ENCODE measurements around the gene USP32.
"Not testable (repeated sequence)": the region's sequence is repeated elsewhere in the genome, so short reads cannot be mapped to it uniquely, and the experiment has no call there.

USP32 gene

DNA sequence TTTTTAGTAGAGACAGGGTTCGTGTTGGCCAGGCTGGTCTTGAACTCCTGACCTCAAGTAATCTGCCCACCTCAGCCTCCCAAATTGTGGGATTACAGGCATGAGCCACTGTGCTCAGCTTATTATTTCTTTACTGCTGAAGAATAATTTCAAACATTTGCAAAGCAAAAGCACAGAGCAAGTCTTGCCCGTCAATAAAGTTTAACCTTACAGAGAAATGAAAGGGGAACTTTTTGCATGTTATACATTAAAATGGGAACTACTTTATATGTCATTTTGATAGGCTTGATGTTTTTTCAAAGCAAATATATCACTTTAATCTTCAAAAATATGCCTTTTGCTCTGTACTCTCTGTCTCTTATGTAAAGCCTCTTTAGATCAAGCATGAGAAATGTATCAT is 173.2 kb downstream of the USP32 start:
- DNase-seq: not testable (repeated sequence)

DNA sequence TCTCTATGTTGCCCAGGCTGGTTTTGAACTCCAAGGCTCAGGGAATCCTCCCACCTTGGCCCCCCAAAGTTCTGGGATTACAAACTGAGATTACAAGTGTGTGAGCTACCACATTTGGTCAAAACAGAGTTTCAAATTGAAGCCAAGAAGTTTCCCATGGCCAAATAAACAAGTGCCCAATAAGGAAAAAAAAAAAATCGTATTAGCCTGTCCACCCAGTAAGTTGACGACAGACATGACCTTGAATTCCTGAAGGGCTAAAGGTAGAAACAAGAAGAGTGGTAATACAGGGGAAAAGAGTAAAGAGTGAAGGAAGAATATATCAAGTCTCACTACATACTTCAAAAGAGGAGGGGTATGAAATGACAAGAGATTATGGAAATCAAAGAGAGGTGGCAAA is 176.0 kb downstream of the USP32 start:
- not testable (repeated sequence) for DNase-seq

DNA sequence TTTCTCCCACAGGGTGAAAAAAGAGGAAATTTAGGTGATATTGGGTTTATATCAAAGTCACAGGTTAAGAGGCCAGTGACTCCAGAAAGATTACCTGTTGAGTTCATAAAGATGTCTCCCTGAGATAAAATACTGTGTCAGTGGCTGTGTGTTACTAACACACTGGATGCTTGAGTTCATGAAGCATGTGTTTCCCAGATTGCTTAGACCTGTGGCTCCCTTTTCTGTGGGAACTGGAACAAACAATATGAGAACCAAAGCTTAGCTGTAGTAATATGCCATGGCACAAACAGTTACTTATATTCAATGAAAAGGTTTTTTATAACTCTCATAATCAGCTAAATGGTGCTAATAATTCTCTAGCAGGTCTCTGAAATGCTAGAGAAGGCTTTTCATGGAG is 180.7 kb downstream of the USP32 start:
- DNase-seq: not testable (repeated sequence)

DNA sequence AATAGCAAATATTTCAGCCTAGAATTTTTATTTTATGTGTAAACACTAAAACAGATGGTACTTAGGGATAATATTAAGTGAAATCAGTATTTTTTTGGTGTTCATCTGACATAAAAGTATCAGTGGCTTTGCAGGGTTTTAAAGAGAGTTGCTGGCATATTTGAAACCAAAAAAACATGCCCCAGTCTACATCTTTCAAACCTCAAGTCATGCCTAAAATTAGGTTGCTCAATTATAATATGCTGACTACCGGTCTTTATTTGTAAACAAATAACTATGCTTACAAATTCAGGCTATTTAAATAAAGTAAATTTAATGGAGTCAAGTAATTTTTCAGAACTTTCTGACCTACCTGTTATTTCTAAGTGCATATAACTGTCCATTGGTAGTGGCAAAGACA is 183.6 kb downstream of the USP32 start:
- not testable (repeated sequence) for DNase-seq

DNA sequence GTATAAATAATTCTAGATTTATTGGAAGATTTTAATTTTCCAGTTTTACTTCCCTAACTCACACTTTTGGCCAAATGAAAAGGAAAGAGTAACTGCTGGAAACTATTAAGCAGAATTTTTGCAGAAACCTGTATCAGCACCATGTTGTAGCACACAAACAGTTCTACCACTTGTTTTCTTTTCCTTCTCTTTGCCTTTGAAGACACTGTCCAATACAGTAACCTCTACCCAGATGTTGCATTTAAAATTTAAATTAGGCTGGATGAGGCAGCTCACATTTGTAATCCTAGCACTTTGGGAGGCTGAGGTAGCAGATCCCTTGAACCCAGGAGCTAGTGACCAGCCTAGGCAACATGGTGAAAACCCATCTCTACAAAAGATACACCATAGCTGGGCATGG is 186.2 kb downstream of the USP32 start:
- not testable (repeated sequence) for DNase-seq

DNA sequence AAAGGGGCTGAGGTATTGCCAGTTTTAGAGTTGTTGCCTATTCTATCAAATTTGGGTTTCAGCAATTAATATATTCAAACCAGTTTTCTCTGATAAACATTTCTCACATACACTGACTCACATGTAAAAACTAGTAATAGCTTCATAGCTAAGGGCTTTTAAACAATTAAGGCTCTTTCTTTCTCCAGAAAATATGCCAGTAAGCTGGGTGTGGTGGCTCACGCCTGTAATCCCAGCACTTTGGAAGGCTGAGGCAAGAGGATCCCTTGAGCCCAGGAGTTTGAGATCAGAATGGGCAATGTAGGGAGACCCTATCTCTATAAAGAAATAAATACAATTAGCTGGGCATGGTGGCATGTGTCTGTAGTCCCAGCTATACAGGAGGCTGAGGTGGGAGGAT is 193.3 kb downstream of the USP32 start:
- not testable (repeated sequence) for DNase-seq

DNA sequence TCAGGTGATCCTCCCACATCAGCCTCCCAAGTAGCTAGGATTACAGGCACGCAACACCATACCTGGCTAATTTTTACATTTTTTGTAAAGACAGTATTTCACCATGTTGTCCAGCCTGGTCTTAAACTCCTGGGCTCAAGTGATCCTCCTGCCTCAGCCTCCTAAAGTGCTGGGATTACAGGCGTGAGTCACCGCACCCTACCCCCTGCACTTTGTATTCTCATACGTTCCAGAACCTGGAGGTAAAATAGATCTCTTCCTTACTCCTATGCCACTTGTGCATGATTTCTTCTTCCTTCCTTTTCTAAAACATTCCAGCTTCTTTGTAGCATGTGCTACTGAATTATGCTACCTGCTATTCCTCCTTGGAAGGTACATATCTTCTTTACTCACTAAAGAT is 197.8 kb downstream of the USP32 start:
- DNase-seq: not testable (repeated sequence)

DNA sequence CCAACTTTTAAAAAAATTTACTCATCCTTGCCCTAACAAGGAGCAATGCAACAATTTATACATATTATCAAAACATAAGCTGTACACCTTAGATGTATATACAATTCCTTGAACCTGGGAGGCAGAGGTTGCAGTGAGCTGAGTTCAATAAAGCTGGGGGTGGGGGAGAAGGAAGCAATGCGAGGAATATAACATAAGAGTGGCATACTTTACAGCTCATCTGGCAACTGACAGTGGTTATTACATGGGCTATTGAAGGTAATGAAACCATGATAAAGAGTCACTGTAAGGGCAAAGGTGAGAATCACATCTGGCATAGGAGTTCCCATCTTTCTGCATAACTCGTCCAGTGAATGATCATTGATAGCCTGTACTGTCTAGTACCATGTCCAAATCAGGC is 198.5 kb downstream of the USP32 start:
- DNase-seq: no peak

DNA sequence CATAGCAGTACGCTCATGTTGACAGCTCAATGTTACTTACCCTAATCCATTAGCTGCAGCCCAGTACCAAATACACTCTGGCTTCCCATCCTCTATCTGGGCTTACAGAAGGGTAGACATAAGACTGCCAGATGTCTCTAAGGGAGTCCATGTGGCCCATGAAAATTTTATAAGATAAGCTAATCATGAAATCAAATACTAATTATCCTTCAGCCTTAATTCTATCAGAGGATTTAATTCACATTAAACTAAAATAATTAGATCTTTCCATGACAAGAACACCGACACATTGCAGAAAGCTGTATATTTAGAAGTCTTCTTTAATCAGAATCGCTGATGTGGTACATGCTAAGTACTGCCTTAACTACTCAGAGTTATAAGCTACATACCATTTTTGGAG is 198.9 kb downstream of the USP32 start:
- DNase-seq: not testable (repeated sequence)

DNA sequence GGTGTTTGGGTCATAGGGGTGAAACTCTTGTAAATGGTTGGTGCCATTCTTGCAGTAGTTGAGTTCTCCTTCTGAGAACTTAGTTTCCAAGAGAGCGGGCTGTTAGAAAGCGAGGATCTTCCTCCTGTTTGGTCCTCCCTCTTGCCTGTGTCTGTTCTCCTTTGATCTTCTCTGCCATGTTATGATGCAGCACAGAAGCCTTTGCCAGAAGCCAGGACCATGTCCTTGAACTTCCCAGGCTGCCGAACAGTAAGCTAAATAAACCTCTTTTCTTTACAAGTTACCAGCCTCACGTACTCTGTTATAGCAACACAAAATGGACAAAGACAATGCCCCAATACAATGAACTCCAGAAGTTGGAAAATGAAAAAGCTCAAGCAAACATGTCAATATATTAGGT is 201.9 kb downstream of the USP32 start:
- not testable (repeated sequence) for DNase-seq

DNA sequence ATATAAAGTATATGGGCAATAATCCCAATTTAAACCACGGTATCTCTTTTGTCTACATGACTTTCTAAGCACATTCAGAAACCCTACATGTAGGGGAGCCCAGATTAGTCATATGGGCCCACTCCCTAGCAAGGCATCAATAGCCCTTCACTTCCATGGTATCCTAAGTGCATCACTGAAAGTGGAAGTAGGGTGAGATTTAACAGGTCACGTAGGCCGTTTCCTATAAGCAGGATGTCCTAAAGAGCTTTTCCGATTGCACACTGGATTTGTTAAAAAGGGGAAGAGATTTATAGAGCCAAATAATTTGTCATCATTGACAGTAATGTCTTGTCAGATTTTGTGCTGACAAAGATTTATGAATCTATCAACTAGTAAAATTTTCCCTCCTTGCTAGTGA is 203.2 kb downstream of the USP32 start:
- DNase-seq: no peak

DNA sequence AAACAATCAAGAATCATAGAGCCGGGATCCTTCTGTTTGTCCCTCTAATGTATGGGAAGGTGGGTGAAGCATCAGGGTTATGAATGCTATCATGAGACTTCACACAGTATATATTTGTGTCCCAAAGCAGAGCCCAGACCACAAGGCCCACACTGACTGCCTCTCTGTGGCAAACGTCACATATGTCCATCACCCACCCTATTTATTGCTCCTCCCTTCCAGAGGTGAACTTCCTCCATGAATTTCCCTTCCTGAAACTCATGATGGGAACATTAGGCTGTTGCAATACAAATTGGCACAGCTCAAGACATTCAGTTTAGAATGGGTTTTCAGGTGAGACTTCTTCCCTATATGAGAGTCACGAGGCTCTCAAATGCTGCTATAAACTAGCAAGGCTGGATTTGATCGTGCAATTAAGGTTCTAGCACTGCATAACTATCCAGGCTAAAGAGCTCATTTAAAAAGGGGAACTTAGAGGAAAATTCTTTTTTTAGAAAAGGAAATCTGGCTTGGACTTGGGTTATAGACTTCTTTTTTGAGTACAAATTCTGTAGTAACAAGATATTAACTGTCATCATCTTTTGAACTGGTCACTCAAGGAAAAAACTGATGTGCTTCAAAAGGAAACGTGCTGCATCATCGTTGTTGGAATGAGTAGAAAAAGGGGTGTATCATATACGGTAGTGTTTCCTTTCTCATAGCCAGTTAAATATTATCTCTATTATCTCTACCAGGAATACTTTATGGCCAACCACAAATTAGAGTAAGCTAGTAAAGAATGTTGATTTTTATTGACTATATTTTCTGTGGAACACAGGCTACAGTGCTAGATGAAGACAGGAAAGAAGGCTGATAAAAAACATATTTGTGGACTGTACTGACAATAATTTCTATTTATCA is 204.8 kb downstream of the USP32 start:
- not testable (repeated sequence) for DNase-seq

DNA sequence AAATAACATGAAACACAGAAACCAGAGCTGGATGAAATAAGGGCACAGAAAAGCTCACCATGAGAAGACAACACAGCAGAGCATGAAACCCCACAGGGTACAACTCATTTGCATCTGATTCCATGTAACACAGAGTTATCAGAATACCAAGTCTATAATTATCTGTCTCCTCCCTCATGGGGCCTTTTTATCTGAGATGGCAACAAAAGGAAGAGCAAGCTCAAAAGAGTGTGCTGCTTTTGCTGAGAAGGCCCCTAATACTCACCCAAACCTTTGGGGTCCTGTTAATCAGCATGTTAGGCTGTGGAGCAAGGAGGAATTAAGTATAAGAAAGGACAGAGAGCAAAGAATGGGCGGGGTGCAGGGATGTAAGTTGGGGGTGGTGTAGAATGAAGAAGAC is 205.6 kb downstream of the USP32 start:
- not testable (repeated sequence) for DNase-seq

DNA sequence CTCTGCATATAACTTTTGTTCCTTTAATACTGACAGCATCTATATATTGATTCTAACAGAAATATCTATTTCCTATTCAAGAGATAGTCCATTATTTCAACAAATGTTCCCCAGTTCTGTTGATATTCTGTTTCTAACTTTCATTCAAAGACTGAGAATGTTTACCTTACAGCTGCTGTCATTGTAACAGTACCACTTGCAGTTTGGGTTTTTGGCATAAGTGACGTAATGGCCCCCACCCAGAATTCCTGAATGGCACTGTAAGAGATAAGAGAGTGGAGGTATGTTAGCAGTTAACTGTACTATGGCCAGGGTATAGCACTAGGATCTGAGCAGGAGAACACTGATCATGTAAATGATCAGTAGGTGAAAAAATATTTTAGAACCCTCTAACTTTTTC is 211.6 kb downstream of the USP32 start:
- DNase-seq: not testable (repeated sequence)

DNA sequence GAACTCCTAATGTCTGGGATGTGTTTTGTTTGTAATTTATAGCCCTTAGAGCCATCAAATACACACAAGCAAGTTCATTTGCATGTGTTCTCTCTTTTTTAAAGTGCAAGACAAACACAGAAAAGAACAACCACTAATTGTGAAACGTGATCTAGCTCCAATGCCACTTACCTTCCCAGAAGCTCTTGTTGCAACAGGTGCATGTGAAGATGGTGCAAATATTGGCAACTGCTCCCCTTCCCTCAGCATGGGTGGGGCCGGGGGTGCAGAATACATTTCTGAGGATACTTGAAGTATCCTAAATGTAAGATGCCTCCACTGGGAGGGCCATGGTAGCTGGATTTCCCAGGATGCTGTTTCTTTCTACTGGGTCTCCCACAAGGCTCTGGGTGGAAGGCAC is 213.8 kb downstream of the USP32 start:
- DNase-seq: peak; percentile 77

DNA sequence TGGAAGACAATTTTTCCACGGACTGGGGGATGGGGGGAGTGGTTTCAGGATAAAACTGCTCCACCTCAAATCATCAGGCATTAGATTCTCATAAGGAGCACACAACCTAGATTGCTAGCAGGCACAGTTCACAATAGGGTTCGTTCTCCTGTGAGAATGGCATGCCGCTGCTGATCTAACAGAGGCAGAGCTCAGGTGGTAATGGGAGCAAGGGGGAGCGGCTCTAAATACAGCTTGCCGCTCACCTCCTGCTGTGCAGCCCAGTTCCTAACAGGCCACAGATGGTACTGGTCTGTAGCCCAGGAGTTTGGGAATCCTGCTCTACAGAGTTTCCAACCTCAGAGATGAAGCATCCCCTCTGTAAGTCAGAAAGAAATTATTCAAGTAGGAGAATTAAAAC is 215.2 kb downstream of the USP32 start:
- not testable (repeated sequence) for DNase-seq

DNA sequence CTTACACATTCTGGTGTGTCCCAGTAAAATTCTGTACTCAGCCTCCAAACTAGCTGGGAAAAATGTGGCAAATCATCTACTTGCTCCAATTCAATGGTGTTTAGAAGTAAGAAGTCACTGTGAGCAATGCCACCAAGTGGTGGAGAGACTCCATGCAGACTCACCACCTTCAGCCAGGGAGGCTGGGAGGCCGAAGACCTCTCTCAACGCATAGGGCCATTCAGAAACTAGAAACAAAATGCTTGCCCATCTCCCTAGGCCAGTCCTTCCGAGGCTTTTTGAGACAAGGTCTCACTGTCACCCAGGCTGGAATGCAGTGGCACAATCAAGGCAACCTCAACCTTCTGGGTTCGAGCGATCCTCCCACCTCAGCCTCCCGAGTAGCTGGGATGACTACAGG is 217.2 kb downstream of the USP32 start:
- not testable (repeated sequence) for DNase-seq

DNA sequence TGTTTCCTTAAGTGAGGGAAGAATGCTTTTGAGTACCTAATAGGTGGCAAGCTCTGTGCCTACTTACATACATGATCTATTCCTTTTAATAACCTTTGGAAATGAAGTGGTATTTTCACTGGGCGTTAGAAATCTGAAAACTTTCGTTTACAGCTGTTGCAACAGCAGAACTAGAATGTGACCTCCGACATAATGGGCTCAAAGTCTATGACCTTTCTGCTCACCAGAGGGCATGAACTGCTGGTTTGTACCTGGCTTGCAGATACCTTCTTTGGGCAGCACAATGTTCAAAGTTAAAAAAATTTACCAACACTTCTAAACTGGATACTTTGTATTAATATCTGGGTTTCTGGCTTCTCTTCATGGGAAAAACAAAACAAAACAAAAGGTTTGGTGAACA is 217.9 kb downstream of the USP32 start:
- no peak for DNase-seq

DNA sequence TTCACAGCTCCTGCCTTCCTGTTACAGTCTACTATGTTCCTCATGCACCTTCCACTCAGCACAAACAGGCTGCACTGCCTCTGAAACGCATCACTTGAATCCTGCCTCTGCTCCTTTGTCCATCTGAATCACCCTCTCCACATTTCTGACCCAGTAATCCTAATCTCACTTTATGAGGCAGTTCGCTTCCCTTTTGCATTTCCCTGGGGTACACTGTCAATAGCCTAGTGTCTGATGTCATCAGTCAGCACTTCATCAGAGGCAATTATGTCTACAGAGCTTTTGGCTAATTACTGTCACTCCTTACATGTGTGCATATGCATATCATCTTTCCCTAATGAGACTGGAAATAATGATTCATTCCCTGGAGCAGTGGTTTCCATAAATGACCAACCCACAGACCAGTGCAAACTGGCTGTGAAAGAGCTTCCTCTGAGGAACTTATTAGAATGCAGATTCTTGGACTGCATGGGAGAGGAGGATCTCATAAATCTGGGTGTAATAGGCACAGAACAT is 218.6 kb downstream of the USP32 start:
- no peak for DNase-seq

DNA sequence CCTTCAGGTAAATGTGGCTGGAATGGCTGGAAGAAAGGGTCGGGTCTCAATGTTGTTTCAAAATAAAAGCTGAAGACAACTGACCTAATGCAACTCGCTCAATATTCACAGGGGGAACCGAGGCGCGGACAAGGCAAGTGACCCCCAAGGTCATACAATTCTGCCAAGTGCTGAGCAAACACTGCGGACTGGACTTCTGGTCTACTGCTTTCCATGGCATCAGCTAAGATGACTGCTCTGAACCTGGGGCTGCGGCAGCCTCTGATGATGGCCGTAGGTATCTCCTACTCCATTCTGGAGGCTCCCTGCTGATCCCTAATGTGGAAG is 220.2 kb downstream of the USP32 start:
- DNase-seq: no peak

DNA sequence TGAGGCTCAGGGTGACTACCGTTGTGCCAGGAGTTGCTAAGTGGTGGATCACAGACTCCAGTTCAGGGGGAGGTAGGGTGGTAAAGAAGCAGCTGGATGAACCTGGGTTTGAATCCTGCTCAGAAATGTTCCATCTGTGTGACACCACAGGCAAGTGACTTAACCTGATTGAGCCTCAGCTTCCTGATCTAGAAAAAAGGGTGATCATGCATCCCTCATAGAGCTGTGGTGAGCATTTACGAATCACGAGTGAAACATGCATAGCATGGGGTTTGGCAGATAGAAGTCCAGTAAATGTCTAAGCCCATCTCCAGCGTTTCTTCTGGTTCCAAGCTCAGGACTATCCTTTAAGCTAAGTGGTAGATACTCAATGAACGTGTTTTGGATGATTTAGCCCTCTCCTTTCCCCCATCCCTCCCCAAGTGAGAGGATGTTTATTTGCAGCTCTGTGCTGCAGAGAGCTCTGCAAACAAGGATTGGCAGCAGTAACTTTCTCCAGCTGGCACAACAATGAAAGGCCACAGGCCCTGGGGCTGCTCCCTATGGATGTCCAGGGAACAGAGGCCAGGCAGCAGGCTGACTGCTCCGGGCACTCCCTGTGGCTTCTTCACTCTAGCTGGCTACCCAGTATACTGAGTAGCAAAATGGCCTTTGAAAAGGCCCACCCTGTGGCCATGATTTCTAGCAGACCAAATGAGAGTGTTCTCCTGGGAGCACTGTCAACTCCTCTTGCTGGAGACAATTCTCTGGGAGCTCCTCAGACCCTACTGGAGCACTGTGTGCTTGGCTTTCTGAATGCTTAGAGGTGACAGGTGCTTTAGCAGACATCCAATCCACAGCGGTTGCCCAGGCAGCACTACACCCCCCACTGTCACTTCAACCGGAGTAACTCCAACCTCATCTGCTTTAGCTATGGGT is 220.8 kb downstream of the USP32 start:
- DNase-seq: peak; percentile 96

DNA sequence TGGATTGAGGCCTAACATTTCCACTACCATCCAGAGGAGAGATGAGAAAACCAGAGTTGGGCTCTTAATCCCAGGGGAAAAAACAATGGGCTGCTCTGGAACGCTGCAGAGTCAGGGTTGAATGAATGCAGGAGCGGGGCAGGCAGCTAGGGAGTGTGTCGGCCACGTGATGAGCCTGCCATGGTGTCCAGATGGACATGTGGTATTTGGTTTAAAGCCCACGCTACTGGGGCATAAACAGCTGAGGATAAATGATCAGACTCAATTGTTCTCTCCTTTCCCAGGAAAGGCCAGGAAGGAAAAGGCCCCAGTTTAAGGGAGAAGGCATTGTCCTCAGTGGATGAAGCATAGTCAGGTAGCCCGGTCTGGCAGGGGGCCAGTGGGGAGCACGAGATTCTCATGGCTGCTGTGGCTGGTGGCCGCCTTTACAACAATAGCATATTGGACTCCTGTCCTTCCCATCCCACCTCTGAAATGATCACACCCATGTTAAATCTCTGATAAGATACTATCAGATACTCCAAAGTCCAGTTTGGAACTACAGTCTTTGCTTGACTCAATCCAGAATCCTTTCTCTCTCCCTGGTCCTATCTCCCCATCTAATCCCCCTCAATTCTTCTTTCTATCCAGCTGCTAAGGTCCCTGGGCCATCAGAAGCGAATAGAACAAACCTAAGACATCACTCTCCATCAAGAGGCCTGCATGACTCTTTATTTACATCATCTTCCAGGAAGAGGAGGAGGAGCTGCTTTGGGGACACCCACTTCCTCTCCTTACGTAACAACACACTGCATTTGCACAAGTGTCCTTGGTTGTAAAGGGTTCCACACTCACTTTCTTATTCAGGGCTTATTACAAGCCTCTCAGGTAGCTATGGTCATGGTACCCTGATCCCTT is 221.8 kb downstream of the USP32 start:
- no peak for DNase-seq

DNA sequence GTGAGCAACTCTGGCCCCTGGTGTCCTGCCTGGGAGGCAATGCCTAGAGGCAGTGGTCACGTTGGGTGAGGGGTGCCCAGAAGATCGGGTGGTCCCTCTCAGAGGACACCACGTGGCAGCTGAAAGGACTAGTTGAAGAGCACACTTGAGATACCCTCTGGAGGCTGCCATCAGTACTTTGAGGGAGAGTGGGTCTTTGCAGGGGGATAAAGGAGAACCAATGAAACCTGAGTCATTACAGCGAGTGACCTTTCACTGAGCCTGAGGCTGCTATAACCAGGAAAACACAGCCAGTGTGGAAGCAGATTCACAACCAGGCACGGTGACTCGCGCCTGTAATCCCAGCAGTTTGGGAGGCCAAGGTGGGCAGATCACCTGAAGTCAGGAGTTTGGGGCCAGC is 223.3 kb downstream of the USP32 start:
- DNase-seq: peak; percentile 43

Data from NCI-H1092 treated with DMSO at 0.1 percent for 48 hours (cell line).